Mesenchymal stem cell (in vitro differentiated cells and primary cell): ENCODE results near the gene SHPK.

Experiments used
- DNase-seq: peaks from one replicate; pipeline ENCODE4 v3.0.0-alpha.2; 2013
- H2AFZ ChIP-seq: one replicate; pipeline ENCODE4 v1.6.1; 2013; ENCODE audit warnings: low read depth, mild to moderate bottlenecking, control low read depth, inconsistent platforms, low read length, moderate library complexity
- H2AK5ac ChIP-seq: 2 replicates; pipeline ENCODE4 v1.6.1; 2013; ENCODE audit warnings: low read length, moderate library complexity, mild to moderate bottlenecking, inconsistent platforms; ENCODE audit not compliant: severe bottlenecking
- H2BK120ac ChIP-seq: one replicate; pipeline ENCODE4 v1.6.1; 2013; ENCODE audit warnings: low read depth, mild to moderate bottlenecking, inconsistent platforms, low read length, moderate library complexity
- H2BK12ac ChIP-seq, 2 experiments: one replicate each; pipeline ENCODE4 v1.6.1; 2013; ENCODE audit warnings: inconsistent platforms in 2 of 2, low read length in 2 of 2, mild to moderate bottlenecking in 2 of 2, moderate library complexity in 2 of 2, control low read depth in 1 of 2
- H2BK15ac ChIP-seq: one replicate; pipeline ENCODE4 v1.6.1; 2013; ENCODE audit warnings: mild to moderate bottlenecking, low read depth, inconsistent platforms; ENCODE audit not compliant: poor library complexity, severe bottlenecking
- H2BK5ac ChIP-seq: 2 replicates; pipeline ENCODE4 v1.6.1; 2013; ENCODE audit warnings: low read depth, mild to moderate bottlenecking, low read length, control low read depth, inconsistent platforms; ENCODE audit not compliant: poor library complexity, severe bottlenecking
- H3K14ac ChIP-seq, 2 experiments: one replicate each; pipeline ENCODE4 v1.6.1; 2013; ENCODE audit warnings: inconsistent platforms in 2 of 2, low read length in 2 of 2, control low read depth in 1 of 2, mild to moderate bottlenecking in 1 of 2, moderate library complexity in 1 of 2
- H3K18ac ChIP-seq, 2 experiments: one replicate each; pipeline ENCODE4 v1.6.1; 2013; ENCODE audit warnings: inconsistent platforms in 2 of 2, low read length in 2 of 2, control low read depth in 1 of 2, low read depth in 1 of 2, mild to moderate bottlenecking in 1 of 2
- H3K23ac ChIP-seq, 2 experiments: one replicate each; pipeline ENCODE4 v1.6.1; 2013; ENCODE audit warnings: inconsistent platforms in 2 of 2, low read length in 2 of 2, mild to moderate bottlenecking in 2 of 2, moderate library complexity in 2 of 2, control low read depth in 1 of 2
- H3K27ac ChIP-seq: 2 replicates; pipeline ENCODE4 v1.5.1; 2013; ENCODE audit warnings: mild to moderate bottlenecking, moderate library complexity, low read length, control low read depth, inconsistent platforms; ENCODE audit not compliant: poor library complexity, severe bottlenecking
- H3K27me3 ChIP-seq, 2 experiments: 2 replicates each; pipeline versions ENCODE4 v1.6.1 to v1.7.0; 2013; ENCODE audit warnings: low read length in 2 of 2, mild to moderate bottlenecking in 2 of 2, moderate library complexity in 2 of 2, control low read depth in 1 of 2, inconsistent platforms in 1 of 2; ENCODE audit not compliant: control insufficient read depth in 1 of 2, insufficient read depth in 1 of 2
- H3K36me3 ChIP-seq, 2 experiments: 2 replicates each; pipeline versions ENCODE4 v1.6.1 to v1.7.0; 2013; ENCODE audit warnings: low read length in 2 of 2, control low read depth in 1 of 2, inconsistent platforms in 1 of 2, low read depth in 1 of 2, mild to moderate bottlenecking in 1 of 2; ENCODE audit not compliant: insufficient read depth in 2 of 2, control insufficient read depth in 1 of 2
- H3K4ac ChIP-seq, 2 experiments: one replicate each; pipeline ENCODE4 v1.6.1; 2013; ENCODE audit warnings: inconsistent platforms in 2 of 2, low read length in 2 of 2, mild to moderate bottlenecking in 2 of 2, moderate library complexity in 2 of 2, control low read depth in 1 of 2, low read depth in 1 of 2
- H3K4me1 ChIP-seq: 2 replicates; pipeline ENCODE4 v1.6.1; 2013; ENCODE audit warnings: low read depth, low read length, control low read depth; ENCODE audit not compliant: control insufficient read depth, insufficient read depth
- H3K4me2 ChIP-seq: 2 replicates; pipeline ENCODE4 v1.6.1; 2013; ENCODE audit warnings: low read length, mild to moderate bottlenecking, inconsistent platforms; ENCODE audit not compliant: poor library complexity, severe bottlenecking
- H3K4me3 ChIP-seq, 2 experiments: 2 replicates each; pipeline versions ENCODE4 v1.5.1 to v1.7.0; 2013; ENCODE audit warnings: low read length in 2 of 2, mild to moderate bottlenecking in 2 of 2, control low read depth in 1 of 2, low read depth in 1 of 2; ENCODE audit not compliant: insufficient read depth in 1 of 2
- H3K79me1 ChIP-seq: replicated peaks from 2 replicates; pipeline ENCODE4 v1.6.1; 2013; ENCODE audit warnings: mild to moderate bottlenecking, control low read depth, low read length, inconsistent platforms; ENCODE audit not compliant: poor library complexity, severe bottlenecking
- H3K9ac ChIP-seq: 2 replicates; pipeline ENCODE4 v1.7.0; 2013; ENCODE audit warnings: mild to moderate bottlenecking, low read length, moderate library complexity
- H3K9me3 ChIP-seq: 2 replicates; pipeline ENCODE4 v1.7.0; 2013; ENCODE audit warnings: mild to moderate bottlenecking, low read length; ENCODE audit not compliant: control insufficient read depth
- H4K8ac ChIP-seq: one replicate; pipeline ENCODE4 v1.6.1; 2013; ENCODE audit warnings: inconsistent platforms, mild to moderate bottlenecking, low read length, moderate library complexity
- H4K91ac ChIP-seq: one replicate; pipeline ENCODE4 v1.6.1; 2013; ENCODE audit warnings: mild to moderate bottlenecking, low read length, inconsistent platforms
- WGBS: methylation state at CpG from one replicate; pipeline ENCODE4 v1.1.7; 2013; ENCODE audit warnings: mixed read lengths; 5-methylcytosine and 5-hydroxymethylcytosine counted together

The SHPK gene

GRCh38 chr17:3678095-3678820 is 42.2 kb upstream of the SHPK start:
- no peak overlapping the region for H3K4ac ChIP-seq
- H3K4me1 ChIP-seq: peaks cover 11% of the 10 kb centered on the region

GRCh38 chr17:3675886-3676285 is 39.8 kb upstream of the SHPK start:
- Histone ChIP-seq H3K4ac (no peak overlapping the region), H3K4me3 (no peak overlapping the region), H3K9me3 (no peaks in the 10 kb centered on the region), H2BK12ac (no peak overlapping the region), H2AK5ac (no peak overlapping the region), H3K79me1 (peaks cover 6% of the 10 kb centered on the region), H2BK15ac (no peak overlapping the region), H3K36me3 (no peaks in the 10 kb centered on the region), H3K23ac (no peak overlapping the region), H3K9ac (no peak overlapping the region), H4K8ac (no peak overlapping the region), H2BK5ac (no peak overlapping the region), H3K14ac (no peak overlapping the region), H3K4me1 (peaks cover 11% of the 10 kb centered on the region), H3K27ac (no peak overlapping the region), H2BK120ac (no peak overlapping the region), H3K4me2 (no peak overlapping the region), H3K27me3 (peaks cover 16 to 33% of the 10 kb centered on the region in 2 experiments), H2AFZ (no peak overlapping the region), H3K18ac (no peak overlapping the region), H4K91ac (no peak overlapping the region)
- WGBS: 93% methylated on average over 11 of the region's 11 CpGs
- DNase-seq: no peak

More at GRCh38 chr17:3678095-3678820, 42.2 kb upstream of the SHPK start:
- H3K23ac ChIP-seq: no peak overlapping the region
- H2BK120ac ChIP-seq: no peak overlapping the region
- H3K9ac ChIP-seq: no peak overlapping the region
- 52% methylated on average over 15 of the region's 16 CpGs for WGBS
- H3K27me3 ChIP-seq: peaks cover 26 to 50% of the 10 kb centered on the region in 2 experiments
- H2BK5ac ChIP-seq: no peak overlapping the region
- H3K27ac ChIP-seq: no peak overlapping the region
- no peak for DNase-seq
- no peak overlapping the region for H2AFZ ChIP-seq
- no peak overlapping the region for H2BK15ac ChIP-seq
- no peak overlapping the region for H3K4me2 ChIP-seq
- H4K91ac ChIP-seq: no peak overlapping the region
- no peak overlapping the region for H3K14ac ChIP-seq
- no peak overlapping the region for H3K4me3 ChIP-seq
- H4K8ac ChIP-seq: no peak overlapping the region
- H3K18ac ChIP-seq: no peak overlapping the region
- no peak overlapping the region for H2AK5ac ChIP-seq
- H2BK12ac ChIP-seq: no peak overlapping the region
- no peaks in the 10 kb centered on the region for H3K36me3 ChIP-seq
- no peaks in the 10 kb centered on the region for H3K79me1 ChIP-seq
- no peaks in the 10 kb centered on the region for H3K9me3 ChIP-seq

- Histone ChIP-seq H2BK120ac (no peak overlapping the region), H4K8ac (no peak overlapping the region), H4K91ac (no peak overlapping the region), H3K9ac (no peak overlapping the region), H2BK5ac (no peak overlapping the region), H3K36me3 (peaks cover 0 to 3% of the 10 kb centered on the region in 2 experiments), H3K4me2 (no peak overlapping the region), H3K27ac (no peak overlapping the region), H3K9me3 (no peaks in the 10 kb centered on the region), H3K18ac (no peak overlapping the region), H3K23ac (no peak overlapping the region), H3K4me1 (peaks cover 5% of the 10 kb centered on the region), H3K4me3 (no peak overlapping the region), H3K79me1 (peaks cover 6% of the 10 kb centered on the region), H3K27me3 (peaks cover 12 to 18% of the 10 kb centered on the region in 2 experiments), H3K14ac (no peak overlapping the region), H2BK12ac (no peak overlapping the region), H2AFZ (no peak overlapping the region), H3K4ac (no peak overlapping the region), H2BK15ac (no peak overlapping the region), H2AK5ac (no peak overlapping the region)
- 98% methylated on average over 3 of the region's 4 CpGs for WGBS
- DNase-seq: no peak
Measured at GRCh38 chr17:3672571-3672970, 36.5 kb upstream of the SHPK start.

- H3K9ac ChIP-seq: peak overlapping the region; percentile 99
- H2AK5ac ChIP-seq: no peak overlapping the region
- H3K79me1 ChIP-seq: peaks cover 9% of the 10 kb centered on the region
- no peak overlapping the region for H2BK12ac ChIP-seq
- no peak overlapping the region for H2BK120ac ChIP-seq
- no peak overlapping the region for H2BK5ac ChIP-seq
- H3K9me3 ChIP-seq: no peaks in the 10 kb centered on the region
- no peak overlapping the region for H3K14ac ChIP-seq
- H2BK15ac ChIP-seq: no peak overlapping the region
- no peak overlapping the region for H3K18ac ChIP-seq
- H3K23ac ChIP-seq: no peak overlapping the region
- H3K4me3 ChIP-seq: peak overlapping the region in 1 of 2 experiments; percentile 97
- H4K91ac ChIP-seq: no peak overlapping the region
- H3K4me1 ChIP-seq: peaks cover 23% of the 10 kb centered on the region
- H3K4me2 ChIP-seq: peak overlapping the region; percentile 96
- DNase-seq: no peak
- no peak overlapping the region for H3K4ac ChIP-seq
- H3K27me3 ChIP-seq: peaks cover 0 to 2% of the 10 kb centered on the region in 2 experiments
- no peak overlapping the region for H3K27ac ChIP-seq
- peaks cover 18 to 20% of the 10 kb centered on the region in 2 experiments for H3K36me3 ChIP-seq
- H4K8ac ChIP-seq: no peak overlapping the region
- 66% methylated on average over 12 of the region's 12 CpGs for WGBS
- no peak overlapping the region for H2AFZ ChIP-seq
Measured at GRCh38 chr17:3669548-3669947, 33.5 kb upstream of the SHPK start.
